ENCODE measurements around the gene SOBP.

Gene SOBP

DNA sequence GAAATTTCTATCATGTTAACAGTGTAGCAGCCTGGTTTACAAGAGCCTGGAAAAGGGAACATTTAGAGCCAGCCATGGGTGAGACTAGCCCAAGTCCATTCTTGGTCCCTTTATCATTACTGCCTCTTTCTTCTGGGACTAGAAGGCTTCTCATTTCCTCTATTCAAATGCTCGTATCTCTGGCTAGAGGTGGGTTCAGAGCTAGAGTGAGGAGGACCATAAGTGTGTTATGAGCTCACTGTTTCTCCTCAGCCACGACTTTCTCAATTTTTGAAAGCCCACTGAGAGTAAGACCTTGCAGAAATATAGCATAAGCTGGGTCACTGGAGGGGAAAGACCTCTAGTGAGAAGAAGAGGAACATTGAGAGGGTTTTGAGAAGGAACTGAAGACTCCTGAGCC is 100.0 kb downstream of the SOBP start:
- Histone ChIP-seq H3K9ac (no peak overlapping the region), H3K4me1 (ENCODE audit: low read depth, poor library complexity, severe bottlenecking) (no peaks in the 10 kb centered on the region), H2AFZ (ENCODE audit: low read depth) (no peak overlapping the region), H3K79me2 (ENCODE audit: insufficient read depth, low read depth) (no peaks in the 10 kb centered on the region), H3K36me3 (ENCODE audit: insufficient read depth) (no peaks in the 10 kb centered on the region), H3K4me3 (IDR thresholded peaks at IDR 0.05; ENCODE audit: insufficient read depth, low read depth, low read length) (no peak overlapping the region), H3K27ac (no peak overlapping the region), H4K20me1 (ENCODE audit: insufficient read depth) (no peaks in the 10 kb centered on the region), H3K27me3 (ENCODE audit: insufficient read depth, low read depth) (no peaks in the 10 kb centered on the region), H3K4me2 (no peak overlapping the region)
- TF ChIP-seq, protein P1, sequence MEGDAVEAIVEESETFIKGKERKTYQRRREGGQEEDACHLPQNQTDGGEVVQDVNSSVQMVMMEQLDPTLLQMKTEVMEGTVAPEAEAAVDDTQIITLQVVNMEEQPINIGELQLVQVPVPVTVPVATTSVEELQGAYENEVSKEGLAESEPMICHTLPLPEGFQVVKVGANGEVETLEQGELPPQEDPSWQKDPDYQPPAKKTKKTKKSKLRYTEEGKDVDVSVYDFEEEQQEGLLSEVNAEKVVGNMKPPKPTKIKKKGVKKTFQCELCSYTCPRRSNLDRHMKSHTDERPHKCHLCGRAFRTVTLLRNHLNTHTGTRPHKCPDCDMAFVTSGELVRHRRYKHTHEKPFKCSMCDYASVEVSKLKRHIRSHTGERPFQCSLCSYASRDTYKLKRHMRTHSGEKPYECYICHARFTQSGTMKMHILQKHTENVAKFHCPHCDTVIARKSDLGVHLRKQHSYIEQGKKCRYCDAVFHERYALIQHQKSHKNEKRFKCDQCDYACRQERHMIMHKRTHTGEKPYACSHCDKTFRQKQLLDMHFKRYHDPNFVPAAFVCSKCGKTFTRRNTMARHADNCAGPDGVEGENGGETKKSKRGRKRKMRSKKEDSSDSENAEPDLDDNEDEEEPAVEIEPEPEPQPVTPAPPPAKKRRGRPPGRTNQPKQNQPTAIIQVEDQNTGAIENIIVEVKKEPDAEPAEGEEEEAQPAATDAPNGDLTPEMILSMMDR (conservative IDR thresholded peaks at IDR 0.05; ENCODE audit: low read depth, low read length), result no peak

DNA sequence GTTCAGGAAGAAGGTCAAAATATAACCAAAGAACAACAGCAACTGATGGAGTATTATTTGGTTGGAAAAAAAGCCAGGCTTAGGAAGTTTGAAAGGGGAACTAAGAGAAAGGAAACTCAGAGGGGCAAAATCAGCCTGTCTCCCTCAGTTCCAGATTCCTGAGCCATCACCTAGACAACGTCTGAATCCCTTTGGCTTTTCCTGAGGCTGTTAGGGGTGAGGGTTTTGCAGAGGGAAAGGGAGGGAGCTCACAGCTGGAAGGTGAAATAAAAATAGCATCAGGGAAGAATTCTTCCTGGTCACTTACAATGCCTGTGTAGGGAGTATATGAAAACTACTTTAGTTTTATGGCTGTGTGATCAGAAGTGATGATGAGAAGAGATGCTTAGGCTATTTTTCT is 100.5 kb downstream of the SOBP start:
- Histone ChIP-seq H3K27ac (no peak overlapping the region), H2AFZ (ENCODE audit: low read depth) (no peak overlapping the region), H3K9ac (no peak overlapping the region), H4K20me1 (ENCODE audit: insufficient read depth) (no peaks in the 10 kb centered on the region), H3K4me3 (IDR thresholded peaks at IDR 0.05; ENCODE audit: insufficient read depth, low read depth, low read length) (no peak overlapping the region), H3K4me1 (ENCODE audit: low read depth, poor library complexity, severe bottlenecking) (no peaks in the 10 kb centered on the region), H3K36me3 (ENCODE audit: insufficient read depth) (no peaks in the 10 kb centered on the region), H3K27me3 (ENCODE audit: insufficient read depth, low read depth) (no peaks in the 10 kb centered on the region), H3K4me2 (no peak overlapping the region), H3K79me2 (ENCODE audit: insufficient read depth, low read depth) (no peaks in the 10 kb centered on the region)
- TF ChIP-seq, protein P1 (conservative IDR thresholded peaks at IDR 0.05; ENCODE audit: low read depth, low read length), result no peak

DNA sequence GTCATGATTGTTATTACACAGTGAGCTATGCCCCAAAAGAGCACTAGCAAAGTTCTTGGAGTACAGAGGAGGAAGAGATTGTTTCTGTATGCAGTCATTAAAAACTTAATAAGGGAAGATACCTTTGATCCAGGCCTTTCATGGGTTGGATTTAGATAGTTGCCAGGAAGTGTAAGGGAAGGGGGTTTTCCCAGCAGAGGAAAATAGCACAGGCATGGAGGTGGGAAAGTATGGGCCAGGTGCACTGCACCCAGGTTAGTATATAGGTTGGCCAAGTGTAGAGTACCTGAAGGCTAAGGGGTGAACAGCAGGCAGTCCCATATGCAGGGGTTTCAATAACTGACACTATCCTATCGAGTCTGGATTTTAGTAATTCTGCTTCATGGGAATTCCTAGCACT is 101.4 kb downstream of the SOBP start:
- Histone ChIP-seq H3K79me2 (ENCODE audit: insufficient read depth, low read depth) (no peaks in the 10 kb centered on the region), H3K9ac (no peak overlapping the region), H3K27ac (no peak overlapping the region), H3K27me3 (ENCODE audit: insufficient read depth, low read depth) (no peaks in the 10 kb centered on the region), H2AFZ (ENCODE audit: low read depth) (no peak overlapping the region), H3K4me3 (IDR thresholded peaks at IDR 0.05; ENCODE audit: insufficient read depth, low read depth, low read length) (no peak overlapping the region), H3K4me1 (ENCODE audit: low read depth, poor library complexity, severe bottlenecking) (no peaks in the 10 kb centered on the region), H3K4me2 (no peak overlapping the region), H3K36me3 (ENCODE audit: insufficient read depth) (no peaks in the 10 kb centered on the region), H4K20me1 (ENCODE audit: insufficient read depth) (no peaks in the 10 kb centered on the region)
- TF ChIP-seq, protein P1 (conservative IDR thresholded peaks at IDR 0.05; ENCODE audit: low read depth, low read length), result no peak

DNA sequence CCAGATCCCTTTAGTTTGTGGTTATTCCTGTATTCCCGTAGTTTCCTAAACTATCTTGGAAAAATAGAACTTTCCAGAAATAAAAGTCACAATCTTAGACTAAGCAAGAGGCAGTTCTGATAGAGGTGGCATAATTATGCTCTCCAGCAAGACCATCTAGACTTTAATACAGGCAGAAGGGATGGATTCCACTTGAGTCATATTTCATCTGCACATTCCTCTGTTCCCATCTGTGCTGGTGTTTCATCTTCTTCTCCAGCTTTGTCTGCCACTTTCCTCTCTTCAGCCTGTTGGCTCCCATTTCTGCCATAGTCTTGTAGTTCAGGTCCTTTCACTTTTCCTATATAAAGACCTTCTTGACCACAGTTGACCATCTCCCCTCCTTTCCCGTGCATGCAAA is 102.9 kb downstream of the SOBP start:
- no peak overlapping the region for H3K9ac ChIP-seq
- H3K79me2 ChIP-seq (ENCODE audit: insufficient read depth, low read depth), result no peaks in the 10 kb centered on the region
- H2AFZ ChIP-seq (ENCODE audit: low read depth), result no peak overlapping the region
- no peaks in the 10 kb centered on the region for H3K36me3 ChIP-seq (ENCODE audit: insufficient read depth)
- TF ChIP-seq, protein P1 (conservative IDR thresholded peaks at IDR 0.05; ENCODE audit: low read depth, low read length), result no peak
- no peak overlapping the region for H3K4me2 ChIP-seq
- no peak overlapping the region for H3K27ac ChIP-seq
- no peaks in the 10 kb centered on the region for H4K20me1 ChIP-seq (ENCODE audit: insufficient read depth)
- no peaks in the 10 kb centered on the region for H3K4me1 ChIP-seq (ENCODE audit: low read depth, poor library complexity, severe bottlenecking)
- no peak overlapping the region for H3K4me3 ChIP-seq (IDR thresholded peaks at IDR 0.05; ENCODE audit: insufficient read depth, low read depth, low read length)
- no peaks in the 10 kb centered on the region for H3K27me3 ChIP-seq (ENCODE audit: insufficient read depth, low read depth)

DNA sequence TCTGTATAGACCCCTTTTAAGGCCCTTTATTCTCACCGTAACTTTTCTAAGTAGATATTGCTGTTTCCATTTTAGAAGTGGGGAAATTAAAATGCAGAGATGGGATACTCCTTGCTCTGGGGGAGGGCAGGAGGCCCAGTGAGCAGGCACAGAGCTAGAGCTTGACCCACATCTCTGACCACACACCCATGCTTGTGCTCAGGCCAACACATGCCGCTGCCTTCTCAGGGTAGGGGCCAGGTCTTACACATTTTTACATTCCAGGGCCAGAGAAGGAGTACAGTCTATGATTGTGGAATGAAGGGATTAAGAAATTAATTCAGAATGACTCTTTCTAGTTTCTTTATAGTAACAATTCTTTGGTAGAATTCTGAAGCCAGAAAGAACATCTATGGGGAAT is 104.8 kb downstream of the SOBP start:
- H3K4me2 ChIP-seq, result no peak overlapping the region
- H3K79me2 ChIP-seq (ENCODE audit: insufficient read depth, low read depth), result no peaks in the 10 kb centered on the region
- H3K36me3 ChIP-seq (ENCODE audit: insufficient read depth), result no peaks in the 10 kb centered on the region
- no peak overlapping the region for H2AFZ ChIP-seq (ENCODE audit: low read depth)
- no peaks in the 10 kb centered on the region for H3K4me1 ChIP-seq (ENCODE audit: low read depth, poor library complexity, severe bottlenecking)
- H3K4me3 ChIP-seq (IDR thresholded peaks at IDR 0.05; ENCODE audit: insufficient read depth, low read depth, low read length), result no peak overlapping the region
- TF ChIP-seq, protein P1 (conservative IDR thresholded peaks at IDR 0.05; ENCODE audit: low read depth, low read length), result no peak
- no peak overlapping the region for H3K27ac ChIP-seq
- H3K27me3 ChIP-seq (ENCODE audit: insufficient read depth, low read depth), result no peaks in the 10 kb centered on the region
- H4K20me1 ChIP-seq (ENCODE audit: insufficient read depth), result no peaks in the 10 kb centered on the region
- H3K9ac ChIP-seq, result no peak overlapping the region

All from KMS-11 (cell line).